Measurements from ENCODE around the gene CERS4.

Gene CERS4

DNA sequence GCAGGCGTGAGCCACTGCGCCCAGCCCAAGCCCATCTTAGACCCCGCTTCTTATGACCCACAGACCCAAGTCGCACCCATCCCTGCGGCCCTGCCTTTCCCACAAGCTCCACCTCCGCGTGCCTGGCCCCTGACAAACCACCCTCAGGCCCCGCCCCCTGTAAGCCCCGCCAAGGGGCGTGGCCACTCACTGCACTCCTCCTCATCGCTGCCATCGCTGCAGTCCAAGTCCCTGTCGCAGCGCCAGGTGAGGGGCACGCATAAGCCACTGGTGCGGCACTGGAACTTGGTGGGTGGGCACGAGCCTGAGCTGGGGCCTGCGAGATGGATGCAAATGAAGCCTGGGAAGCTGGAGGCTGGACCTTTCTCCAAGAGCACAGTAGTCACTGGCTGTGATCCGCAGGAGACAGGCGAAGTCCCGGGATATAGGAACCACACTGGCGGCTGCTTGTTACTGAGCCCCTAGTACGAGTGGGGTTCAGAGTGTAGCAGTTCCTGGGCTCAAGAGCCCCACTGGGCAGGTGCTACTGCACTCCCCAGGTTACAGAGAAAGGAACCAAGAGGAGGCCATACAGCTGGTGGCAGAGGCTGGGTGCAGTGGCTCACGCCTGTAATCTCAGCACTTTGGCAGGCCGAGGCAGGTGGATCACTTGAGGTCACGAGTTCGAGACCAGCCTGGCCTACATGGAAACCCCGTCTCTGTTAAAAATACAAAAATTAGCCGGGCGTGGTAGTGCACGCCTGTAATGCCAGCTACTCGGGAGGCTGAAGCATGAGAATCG lies 95.9 kb downstream of the CERS4 start:
- no peak for TF ChIP-seq ZFX (IDR thresholded peaks at IDR 0.05; ENCODE audit: borderline replicate concordance)
- TF ChIP-seq, protein P1, sequence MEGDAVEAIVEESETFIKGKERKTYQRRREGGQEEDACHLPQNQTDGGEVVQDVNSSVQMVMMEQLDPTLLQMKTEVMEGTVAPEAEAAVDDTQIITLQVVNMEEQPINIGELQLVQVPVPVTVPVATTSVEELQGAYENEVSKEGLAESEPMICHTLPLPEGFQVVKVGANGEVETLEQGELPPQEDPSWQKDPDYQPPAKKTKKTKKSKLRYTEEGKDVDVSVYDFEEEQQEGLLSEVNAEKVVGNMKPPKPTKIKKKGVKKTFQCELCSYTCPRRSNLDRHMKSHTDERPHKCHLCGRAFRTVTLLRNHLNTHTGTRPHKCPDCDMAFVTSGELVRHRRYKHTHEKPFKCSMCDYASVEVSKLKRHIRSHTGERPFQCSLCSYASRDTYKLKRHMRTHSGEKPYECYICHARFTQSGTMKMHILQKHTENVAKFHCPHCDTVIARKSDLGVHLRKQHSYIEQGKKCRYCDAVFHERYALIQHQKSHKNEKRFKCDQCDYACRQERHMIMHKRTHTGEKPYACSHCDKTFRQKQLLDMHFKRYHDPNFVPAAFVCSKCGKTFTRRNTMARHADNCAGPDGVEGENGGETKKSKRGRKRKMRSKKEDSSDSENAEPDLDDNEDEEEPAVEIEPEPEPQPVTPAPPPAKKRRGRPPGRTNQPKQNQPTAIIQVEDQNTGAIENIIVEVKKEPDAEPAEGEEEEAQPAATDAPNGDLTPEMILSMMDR (IDR thresholded peaks at IDR 0.05): no peak

DNA sequence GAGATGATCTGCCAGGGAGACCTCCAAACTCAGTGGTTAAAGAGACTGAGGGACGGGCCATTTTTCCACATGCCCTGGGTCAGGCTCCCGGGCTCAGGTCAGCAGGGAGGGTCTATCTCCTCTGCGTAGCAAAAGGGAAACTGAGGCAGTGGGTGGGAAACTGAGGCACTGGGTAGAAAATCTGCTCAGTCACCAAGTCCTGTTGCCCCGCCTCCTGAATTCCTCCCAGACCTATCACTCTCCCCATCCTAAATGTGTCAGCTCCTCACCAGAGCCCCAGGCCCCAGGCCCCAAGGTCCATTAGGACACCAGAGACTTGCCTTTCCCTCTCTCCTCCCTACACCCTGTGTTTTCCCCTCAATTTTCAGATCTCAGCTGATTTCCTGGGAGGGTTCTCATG lies 96.6 kb downstream of the CERS4 start:
- H3K27ac ChIP-seq: peak overlapping the region; percentile 93

More for the DNA sequence above, 95.9 kb downstream of the CERS4 start:
- H3K27ac ChIP-seq: peak overlapping the region; percentile 93

DNA sequence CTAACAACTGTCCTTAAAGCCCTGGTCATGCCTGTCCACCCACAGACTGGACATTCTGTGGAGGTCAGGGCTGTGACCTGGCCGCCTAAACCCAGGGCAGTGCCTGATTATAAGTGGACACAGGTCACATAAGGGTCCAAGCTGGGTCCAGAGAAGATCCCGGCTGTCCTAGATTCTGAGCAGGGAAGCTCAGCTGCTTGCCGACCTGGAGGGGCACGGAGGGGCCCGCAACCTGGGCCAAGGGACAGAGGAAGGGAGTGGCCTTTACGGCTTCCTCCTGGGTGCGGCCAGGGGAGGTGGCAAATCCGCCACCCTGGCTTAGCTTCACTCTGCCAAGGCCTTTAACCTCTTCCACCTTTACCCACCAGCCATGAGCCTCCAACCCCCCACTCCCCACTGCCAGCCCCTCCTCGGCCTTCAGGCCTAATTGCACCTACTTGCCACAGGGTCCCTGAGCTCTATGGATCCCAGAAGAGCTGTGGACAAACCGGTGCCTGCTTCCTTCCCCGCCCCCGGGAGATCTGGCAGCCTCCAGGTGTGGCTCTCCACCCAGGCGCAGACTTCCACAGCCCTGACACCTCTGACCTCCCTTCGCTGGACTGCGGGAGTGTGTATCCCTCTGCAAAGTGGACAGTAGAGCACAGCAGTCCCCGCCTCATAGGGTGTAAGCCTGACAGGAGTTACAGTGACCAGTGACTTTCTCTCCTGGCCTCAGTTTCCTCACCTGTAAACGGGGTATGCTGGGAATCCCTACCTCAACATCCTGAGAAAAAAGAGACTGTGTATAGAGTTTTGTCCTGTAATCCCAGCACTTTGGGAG lies 97.3 kb downstream of the CERS4 start:
- peak overlapping the region; percentile 93 for H3K27ac ChIP-seq
- TF ChIP-seq ZFX (IDR thresholded peaks at IDR 0.05; ENCODE audit: borderline replicate concordance): no peak
- TF ChIP-seq, protein P1 (IDR thresholded peaks at IDR 0.05): no peak

More for the DNA sequence above, 96.6 kb downstream of the CERS4 start:
- TF ChIP-seq, protein P1 (IDR thresholded peaks at IDR 0.05): no peak
- TF ChIP-seq ZFX (IDR thresholded peaks at IDR 0.05; ENCODE audit: borderline replicate concordance): no peak

DNA sequence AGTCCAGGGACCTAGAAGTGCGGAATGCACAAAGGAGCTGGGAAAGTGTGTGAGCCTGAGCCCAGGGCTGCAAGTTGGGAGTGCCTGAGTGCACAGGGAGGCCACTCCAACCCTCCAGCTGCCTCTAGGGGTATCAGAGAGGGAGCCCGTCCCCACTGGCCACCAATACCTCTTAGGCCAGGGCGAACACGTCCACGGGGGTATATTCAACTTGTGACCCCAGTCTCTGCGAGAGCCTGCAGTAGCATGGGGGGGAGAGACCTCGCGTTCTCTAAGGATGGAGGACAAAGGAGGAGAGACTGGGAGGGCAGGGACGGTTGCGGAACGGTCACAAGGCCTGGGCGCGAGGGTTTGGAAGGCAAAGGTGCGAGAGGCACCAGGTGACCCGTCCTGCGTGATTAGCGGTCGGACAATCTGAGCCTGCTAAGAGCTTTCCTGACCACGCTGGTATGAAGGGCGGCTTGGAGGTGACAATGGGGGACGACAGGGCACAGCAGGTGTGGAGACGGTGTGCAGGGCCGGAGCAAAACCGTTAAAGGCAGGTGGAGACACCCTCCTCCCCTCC lies 98.3 kb downstream of the CERS4 start:
- TF ChIP-seq ZFX (IDR thresholded peaks at IDR 0.05; ENCODE audit: borderline replicate concordance): no peak
- TF ChIP-seq, protein P1 (IDR thresholded peaks at IDR 0.05): peak; percentile 16; the same call in 1 of the 2 replicates
- peak overlapping the region; percentile 93 for H3K27ac ChIP-seq

DNA sequence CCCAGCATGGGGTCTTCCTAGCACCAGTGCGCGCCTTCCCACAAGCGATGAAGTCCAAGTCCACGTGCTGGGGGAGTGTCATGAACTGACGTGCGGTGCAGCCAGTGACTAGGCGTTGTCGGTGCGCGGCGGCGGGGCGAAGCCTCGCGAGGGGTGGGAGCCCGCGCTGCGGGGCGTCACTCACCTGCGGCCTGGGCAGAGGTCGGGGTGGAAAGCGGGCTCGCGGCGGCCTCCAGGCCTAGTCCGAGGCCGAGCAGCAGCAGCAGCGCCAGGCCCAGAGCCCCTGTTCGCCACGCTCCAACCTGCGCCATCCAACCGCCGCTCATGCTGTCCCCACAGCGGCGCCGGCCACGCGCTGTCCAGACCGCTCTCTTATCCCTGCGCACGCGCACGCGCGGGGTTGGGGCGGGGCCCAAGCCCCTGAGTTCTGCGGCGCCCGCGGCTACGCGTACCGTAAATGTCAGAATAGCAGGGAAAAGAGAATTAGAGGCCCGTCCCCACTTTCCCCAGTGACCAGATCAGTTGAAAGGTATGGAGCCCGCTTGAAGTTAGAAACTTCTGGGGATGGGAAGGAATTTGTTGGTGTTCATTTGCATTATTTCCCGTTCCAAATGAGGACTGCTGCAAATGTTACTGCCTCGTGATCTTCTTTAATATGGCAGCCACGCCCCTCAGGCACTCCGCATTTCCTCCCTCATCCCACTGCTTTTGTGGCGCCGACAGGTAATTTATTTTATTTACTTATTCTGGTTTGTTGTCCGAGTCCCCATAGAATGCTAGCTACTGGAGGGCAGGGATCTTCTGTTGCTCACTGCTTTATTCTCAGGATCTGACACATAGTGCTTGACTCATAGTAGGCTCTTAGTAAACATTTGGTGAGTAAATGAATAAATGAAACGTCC lies 99.0 kb downstream of the CERS4 start, which contains the start of gene CD320:
CD320 (minus strand) TSS at position 394 of the 902 bp plus-strand sequence; CDS start at position 326, 68 bp downstream.
- H3K27ac ChIP-seq: peak within 1 kb of the TSS; percentile 93
- TF ChIP-seq, protein P1 (IDR thresholded peaks at IDR 0.05): no peak
- no peak for TF ChIP-seq ZFX (IDR thresholded peaks at IDR 0.05; ENCODE audit: borderline replicate concordance)

DNA sequence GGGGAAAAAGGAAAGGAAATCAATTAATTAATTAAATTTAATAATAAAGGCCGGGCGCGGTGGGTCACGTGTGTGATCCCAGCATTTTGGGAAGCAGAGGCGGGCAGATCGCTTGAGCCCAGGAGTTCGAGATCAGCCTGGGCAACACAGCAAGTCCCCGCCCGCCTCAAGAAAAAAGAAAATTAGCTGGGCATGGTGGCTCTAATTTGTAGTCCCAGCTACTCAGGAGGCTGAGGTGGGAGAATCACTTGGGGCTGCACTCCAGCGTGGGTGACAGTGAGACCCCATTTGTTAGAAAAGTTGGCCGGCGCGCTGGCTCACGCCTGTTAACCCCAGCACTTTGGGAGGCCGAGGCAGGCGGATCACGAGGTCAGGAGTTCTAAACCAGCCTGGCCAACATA lies 99.7 kb downstream of the CERS4 start:
- TF ChIP-seq ZFX (IDR thresholded peaks at IDR 0.05; ENCODE audit: borderline replicate concordance): no peak
- TF ChIP-seq, protein P1 (IDR thresholded peaks at IDR 0.05): no peak
- H3K27ac ChIP-seq: peak overlapping the region; percentile 93
